Gastrocnemius medialis (tissue), 4 donors: ENCODE measurements around the gene NR3C2.

ENCODE experiments used
- POLR2A ChIP-seq, 2 donors: fragments of 450-650 bp; IDR thresholded peaks; one replicate each; pipeline ENCODE4 v1.6.1; 2017; ENCODE audit warnings: antibody characterized with exemption in 2 of 2, mild to moderate bottlenecking in 2 of 2, moderate library complexity in 2 of 2
- TF ChIP-seq, protein P1 (sequence below), 5 experiments: fragments of 450-650 bp in 3 of 5; fragments of 200-600 bp in 2 of 5; sonication (generic) in 2 of 5; IDR thresholded peaks in 4 of 5; conservative IDR thresholded peaks in 1 of 5; 1 replicate in 4 of 5; 2 replicates in 1 of 5; pipeline ENCODE4 v1.5.1; 2016 to 2019; ENCODE audit warnings: antibody characterized with exemption in 5 of 5, mild to moderate bottlenecking in 3 of 5, moderate library complexity in 3 of 5

DNA sequence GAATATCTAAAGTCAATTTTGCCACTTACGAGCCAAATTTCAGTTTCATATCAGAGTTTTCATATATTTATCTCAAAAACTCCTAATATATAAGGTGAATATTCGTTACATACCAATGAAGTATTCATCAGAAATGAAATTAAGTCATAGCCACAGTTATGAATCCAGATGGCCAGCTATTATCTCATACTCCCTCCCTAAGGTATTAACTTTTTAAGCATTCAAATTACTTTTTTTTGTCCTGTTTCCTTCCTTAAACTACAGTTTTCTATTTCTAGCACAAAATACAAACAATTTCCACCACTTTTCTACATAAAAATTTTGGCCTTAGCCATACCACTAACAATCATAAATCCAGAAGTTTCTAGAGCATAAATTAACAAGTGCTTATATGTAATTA, 13.0 kb downstream of the NR3C2 start:
- TF ChIP-seq, protein P1, sequence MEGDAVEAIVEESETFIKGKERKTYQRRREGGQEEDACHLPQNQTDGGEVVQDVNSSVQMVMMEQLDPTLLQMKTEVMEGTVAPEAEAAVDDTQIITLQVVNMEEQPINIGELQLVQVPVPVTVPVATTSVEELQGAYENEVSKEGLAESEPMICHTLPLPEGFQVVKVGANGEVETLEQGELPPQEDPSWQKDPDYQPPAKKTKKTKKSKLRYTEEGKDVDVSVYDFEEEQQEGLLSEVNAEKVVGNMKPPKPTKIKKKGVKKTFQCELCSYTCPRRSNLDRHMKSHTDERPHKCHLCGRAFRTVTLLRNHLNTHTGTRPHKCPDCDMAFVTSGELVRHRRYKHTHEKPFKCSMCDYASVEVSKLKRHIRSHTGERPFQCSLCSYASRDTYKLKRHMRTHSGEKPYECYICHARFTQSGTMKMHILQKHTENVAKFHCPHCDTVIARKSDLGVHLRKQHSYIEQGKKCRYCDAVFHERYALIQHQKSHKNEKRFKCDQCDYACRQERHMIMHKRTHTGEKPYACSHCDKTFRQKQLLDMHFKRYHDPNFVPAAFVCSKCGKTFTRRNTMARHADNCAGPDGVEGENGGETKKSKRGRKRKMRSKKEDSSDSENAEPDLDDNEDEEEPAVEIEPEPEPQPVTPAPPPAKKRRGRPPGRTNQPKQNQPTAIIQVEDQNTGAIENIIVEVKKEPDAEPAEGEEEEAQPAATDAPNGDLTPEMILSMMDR (IDR thresholded peaks at IDR 0.05 in 4 of 5, conservative IDR thresholded peaks at IDR 0.05 in 1 of 5): no peak
- TF ChIP-seq POLR2A (IDR thresholded peaks at IDR 0.05): no peak
